ENCODE measurements around the gene MED25. TPM values are rescaled to one million over a fixed set of nuclear protein-coding genes. Genes with fewer than 3 reads are reported as not detected.

Gene MED25
- polyA plus RNA-seq, 1 of the 3 experiments (the other 2 are of a cell fraction): 30.2 TPM

GRCh38 chr19:49801966-49802661, 16.0 kb upstream of the MED25 start:
- TF ChIP-seq CHD2 (IDR thresholded peaks at IDR 0.05; ENCODE audit: low read length, partially characterized antibody) (peak; percentile 50), FOXJ3 (CRISPR knock-in tag; IDR thresholded peaks at IDR 0.05) (no peak), CTCF (IDR thresholded peaks at IDR 0.05) (0 out of 2 replicates have a peak, but pooled peaks have one; percentile 7), MXI1 (IDR thresholded peaks at IDR 0.05; ENCODE audit: low read depth, low read length) (0 out of 2 replicates have a peak, but pooled peaks have one; percentile 20), IRF3 (IDR thresholded peaks at IDR 0.05; ENCODE audit: low read depth, low read length) (peak; percentile 66; the same call in 1 of the 2 replicates), EP300 (IDR thresholded peaks at IDR 0.05; ENCODE audit: borderline replicate concordance in 1 of 2, low read depth in 1 of 2, low read length in 1 of 2) (no peak), TCF12 (IDR thresholded peaks at IDR 0.05) (no peak)
- TF ChIP-seq, protein P1, sequence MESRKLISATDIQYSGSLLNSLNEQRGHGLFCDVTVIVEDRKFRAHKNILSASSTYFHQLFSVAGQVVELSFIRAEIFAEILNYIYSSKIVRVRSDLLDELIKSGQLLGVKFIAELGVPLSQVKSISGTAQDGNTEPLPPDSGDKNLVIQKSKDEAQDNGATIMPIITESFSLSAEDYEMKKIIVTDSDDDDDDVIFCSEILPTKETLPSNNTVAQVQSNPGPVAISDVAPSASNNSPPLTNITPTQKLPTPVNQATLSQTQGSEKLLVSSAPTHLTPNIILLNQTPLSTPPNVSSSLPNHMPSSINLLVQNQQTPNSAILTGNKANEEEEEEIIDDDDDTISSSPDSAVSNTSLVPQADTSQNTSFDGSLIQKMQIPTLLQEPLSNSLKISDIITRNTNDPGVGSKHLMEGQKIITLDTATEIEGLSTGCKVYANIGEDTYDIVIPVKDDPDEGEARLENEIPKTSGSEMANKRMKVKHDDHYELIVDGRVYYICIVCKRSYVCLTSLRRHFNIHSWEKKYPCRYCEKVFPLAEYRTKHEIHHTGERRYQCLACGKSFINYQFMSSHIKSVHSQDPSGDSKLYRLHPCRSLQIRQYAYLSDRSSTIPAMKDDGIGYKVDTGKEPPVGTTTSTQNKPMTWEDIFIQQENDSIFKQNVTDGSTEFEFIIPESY (IDR thresholded peaks at IDR 0.05; ENCODE audit: borderline replicate concordance, low read depth): no peak
- TF ChIP-seq, protein P2, sequence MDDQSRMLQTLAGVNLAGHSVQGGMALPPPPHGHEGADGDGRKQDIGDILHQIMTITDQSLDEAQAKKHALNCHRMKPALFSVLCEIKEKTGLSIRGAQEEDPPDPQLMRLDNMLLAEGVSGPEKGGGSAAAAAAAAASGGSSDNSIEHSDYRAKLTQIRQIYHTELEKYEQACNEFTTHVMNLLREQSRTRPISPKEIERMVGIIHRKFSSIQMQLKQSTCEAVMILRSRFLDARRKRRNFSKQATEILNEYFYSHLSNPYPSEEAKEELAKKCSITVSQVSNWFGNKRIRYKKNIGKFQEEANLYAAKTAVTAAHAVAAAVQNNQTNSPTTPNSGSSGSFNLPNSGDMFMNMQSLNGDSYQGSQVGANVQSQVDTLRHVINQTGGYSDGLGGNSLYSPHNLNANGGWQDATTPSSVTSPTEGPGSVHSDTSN (IDR thresholded peaks at IDR 0.05): peak; percentile 99
- TF ChIP-seq, protein P3, sequence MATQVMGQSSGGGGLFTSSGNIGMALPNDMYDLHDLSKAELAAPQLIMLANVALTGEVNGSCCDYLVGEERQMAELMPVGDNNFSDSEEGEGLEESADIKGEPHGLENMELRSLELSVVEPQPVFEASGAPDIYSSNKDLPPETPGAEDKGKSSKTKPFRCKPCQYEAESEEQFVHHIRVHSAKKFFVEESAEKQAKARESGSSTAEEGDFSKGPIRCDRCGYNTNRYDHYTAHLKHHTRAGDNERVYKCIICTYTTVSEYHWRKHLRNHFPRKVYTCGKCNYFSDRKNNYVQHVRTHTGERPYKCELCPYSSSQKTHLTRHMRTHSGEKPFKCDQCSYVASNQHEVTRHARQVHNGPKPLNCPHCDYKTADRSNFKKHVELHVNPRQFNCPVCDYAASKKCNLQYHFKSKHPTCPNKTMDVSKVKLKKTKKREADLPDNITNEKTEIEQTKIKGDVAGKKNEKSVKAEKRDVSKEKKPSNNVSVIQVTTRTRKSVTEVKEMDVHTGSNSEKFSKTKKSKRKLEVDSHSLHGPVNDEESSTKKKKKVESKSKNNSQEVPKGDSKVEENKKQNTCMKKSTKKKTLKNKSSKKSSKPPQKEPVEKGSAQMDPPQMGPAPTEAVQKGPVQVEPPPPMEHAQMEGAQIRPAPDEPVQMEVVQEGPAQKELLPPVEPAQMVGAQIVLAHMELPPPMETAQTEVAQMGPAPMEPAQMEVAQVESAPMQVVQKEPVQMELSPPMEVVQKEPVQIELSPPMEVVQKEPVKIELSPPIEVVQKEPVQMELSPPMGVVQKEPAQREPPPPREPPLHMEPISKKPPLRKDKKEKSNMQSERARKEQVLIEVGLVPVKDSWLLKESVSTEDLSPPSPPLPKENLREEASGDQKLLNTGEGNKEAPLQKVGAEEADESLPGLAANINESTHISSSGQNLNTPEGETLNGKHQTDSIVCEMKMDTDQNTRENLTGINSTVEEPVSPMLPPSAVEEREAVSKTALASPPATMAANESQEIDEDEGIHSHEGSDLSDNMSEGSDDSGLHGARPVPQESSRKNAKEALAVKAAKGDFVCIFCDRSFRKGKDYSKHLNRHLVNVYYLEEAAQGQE (IDR thresholded peaks at IDR 0.05; ENCODE audit: low read depth, low read length): no peak
- H4K20me1 ChIP-seq (ENCODE audit: insufficient read depth): no peaks in the 10 kb centered on the region
- 28% methylated on average over 29 of the region's 38 CpGs for WGBS (ENCODE audit: low lambda C conversion rate)
- H3K9me2 ChIP-seq: no peaks in the 10 kb centered on the region
- H3K36me3 ChIP-seq (replicated peaks in 1 of 2; ENCODE audit: control insufficient read depth in 1 of 2, insufficient read depth in 2 of 2, low read length in 1 of 2): peaks cover 16 to 29% of the 10 kb centered on the region in 2 experiments
- peaks cover 0 to 16% of the 10 kb centered on the region in 2 experiments; a peak in 1 of 4 replicates for H3K4me1 ChIP-seq (ENCODE audit: control insufficient read depth in 1 of 2, insufficient read depth in 2 of 2, low read depth in 1 of 2, low read length in 1 of 2)
- H3K4me2 ChIP-seq: peak overlapping the region; percentile 34; the same call in 1 of the 2 replicates
- H3F3A ChIP-seq (replicated peaks; ENCODE audit: insufficient read depth): peaks cover 10% of the 10 kb centered on the region
- no peaks in the 10 kb centered on the region for H3K79me2 ChIP-seq (ENCODE audit: insufficient read depth)
- ChIA-PET CTCF (interaction anchor here (1.0 kb wide), 1 partner anchor 130 kb away, joined by 4 read pairs; no protein-coding TSS in a partner anchor), POLR2A (interaction anchor here (0.9 kb wide), 1 partner anchor 11 kb away, joined by 7 read pairs; the partner anchor contains the start of gene FUZ)
- H2AFZ ChIP-seq (ENCODE audit: low read depth): no peak overlapping the region
- H3K27me3 ChIP-seq (ENCODE audit: insufficient read depth): no peaks in the 10 kb centered on the region
- peak overlapping the region in 1 of 2 experiments; percentile 33; a peak in 1 of 4 replicates for H3K4me3 ChIP-seq (ENCODE audit: low read depth in 2 of 2, low read length in 1 of 2)
- H3K9me3 ChIP-seq: no peaks in the 10 kb centered on the region
- peak overlapping the region in 1 of 2 experiments; percentile 73; a peak in 1 of 4 replicates for H3K27ac ChIP-seq (ENCODE audit: low read depth in 2 of 2, low read length in 1 of 2)
- peak; percentile 97 for DNase-seq
- H3K9ac ChIP-seq: no peak overlapping the region
